HG03521 (cell line): Measurements from ENCODE around the gene ABHD2.

ENCODE experiments used
- ATAC-seq: cut with Tn5 transposase; IDR thresholded peaks from one replicate; pipeline ENCODE4 v1.9.1; 2021; ENCODE audit warnings: mild to moderate bottlenecking, moderate library complexity; ENCODE audit not compliant: unreplicated experiment

Gene ABHD2

GRCh38 chr15:89186803-89187202 lies 98.5 kb downstream of the ABHD2 start:
- ATAC-seq = no peak

GRCh38 chr15:89187301-89187985 lies 99.2 kb downstream of the ABHD2 start:
- no peak for ATAC-seq

GRCh38 chr15:89187986-89188514 lies 99.8 kb downstream of the ABHD2 start:
- no peak for ATAC-seq

- no peak for ATAC-seq
These were observed 103.9 kb downstream of the ABHD2 start for GRCh38 chr15:89192136-89192535.

GRCh38 chr15:89192766-89193165 lies 104.5 kb downstream of the ABHD2 start:
- no peak for ATAC-seq

- ATAC-seq = no peak
These were observed 106.4 kb downstream of the ABHD2 start for GRCh38 chr15:89194608-89195007.

GRCh38 chr15:89195836-89196235 lies 107.6 kb downstream of the ABHD2 start:
- ATAC-seq = no peak

- ATAC-seq = no peak
These were observed 108.0 kb downstream of the ABHD2 start for GRCh38 chr15:89196241-89196640.

GRCh38 chr15:89196994-89197393 lies 108.7 kb downstream of the ABHD2 start:
- no peak for ATAC-seq

- ATAC-seq = no peak
These were observed 109.3 kb downstream of the ABHD2 start for GRCh38 chr15:89197503-89197971.

GRCh38 chr15:89198196-89198595 lies 109.9 kb downstream of the ABHD2 start:
- ATAC-seq = no peak

GRCh38 chr15:89198934-89199333 lies 110.7 kb downstream of the ABHD2 start:
- ATAC-seq = no peak

- no peak for ATAC-seq
These were observed 111.5 kb downstream of the ABHD2 start for GRCh38 chr15:89199746-89200145.

- ATAC-seq = no peak
These were observed 111.9 kb downstream of the ABHD2 start for GRCh38 chr15:89200182-89200581.

- no peak for ATAC-seq
These were observed 113.3 kb downstream of the ABHD2 start for GRCh38 chr15:89201465-89202005.

- no peak for ATAC-seq
These were observed 115.5 kb downstream of the ABHD2 start for GRCh38 chr15:89203705-89204273.

- no peak for ATAC-seq
These were observed 117.8 kb downstream of the ABHD2 start for GRCh38 chr15:89205991-89206585.

GRCh38 chr15:89206908-89207331 lies 118.7 kb downstream of the ABHD2 start:
- peak; percentile 70 for ATAC-seq

- ATAC-seq = no peak
These were observed 120.0 kb downstream of the ABHD2 start for GRCh38 chr15:89208256-89208655.

GRCh38 chr15:89209057-89209456 lies 120.8 kb downstream of the ABHD2 start:
- no peak for ATAC-seq

- ATAC-seq = no peak
These were observed 123.5 kb downstream of the ABHD2 start for GRCh38 chr15:89211678-89212170.

- ATAC-seq = no peak
These were observed 127.4 kb downstream of the ABHD2 start for GRCh38 chr15:89215627-89216026.
